Raji (cell line): ENCODE measurements around the gene P3H1.

Source experiments
- POLR2A ChIP-seq: IDR thresholded peaks from 2 replicates; pipeline ENCODE4 v1.6.1; 2011; ENCODE audit warnings: low read depth, low read length, control low read depth; ENCODE audit not compliant: insufficient read depth

Gene P3H1

GRCh38 chr1:42752284-42752683, 14.5 kb downstream of the P3H1 start:
- no peak for TF ChIP-seq POLR2A

GRCh38 chr1:42750041-42750440, 16.8 kb downstream of the P3H1 start:
- no peak for TF ChIP-seq POLR2A

- no peak for TF ChIP-seq POLR2A
These were observed 18.1 kb downstream of the P3H1 start for GRCh38 chr1:42748461-42749410.

- TF ChIP-seq POLR2A: no peak
These were observed 18.8 kb downstream of the P3H1 start for GRCh38 chr1:42748021-42748420.

- TF ChIP-seq POLR2A: no peak
These were observed 19.7 kb downstream of the P3H1 start for GRCh38 chr1:42747125-42747524.

- TF ChIP-seq POLR2A: no peak
These were observed 20.3 kb downstream of the P3H1 start for GRCh38 chr1:42746436-42747105.

- no peak for TF ChIP-seq POLR2A
These were observed 21.0 kb downstream of the P3H1 start for GRCh38 chr1:42745851-42746250.

GRCh38 chr1:42744148-42744413, 22.7 kb downstream of the P3H1 start:
- no peak for TF ChIP-seq POLR2A

- no peak for TF ChIP-seq POLR2A
These were observed 23.3 kb downstream of the P3H1 start for GRCh38 chr1:42743317-42744147.

- TF ChIP-seq POLR2A: no peak
These were observed 24.1 kb downstream of the P3H1 start for GRCh38 chr1:42742617-42743316.

GRCh38 chr1:42742141-42742540, 24.7 kb downstream of the P3H1 start:
- TF ChIP-seq POLR2A: no peak

GRCh38 chr1:42741706-42742105, 25.1 kb downstream of the P3H1 start:
- TF ChIP-seq POLR2A: no peak

- TF ChIP-seq POLR2A: no peak
These were observed 25.8 kb downstream of the P3H1 start for GRCh38 chr1:42740851-42741580.
